ENCODE data around the gene KIAA0232.

Gene KIAA0232

DNA sequence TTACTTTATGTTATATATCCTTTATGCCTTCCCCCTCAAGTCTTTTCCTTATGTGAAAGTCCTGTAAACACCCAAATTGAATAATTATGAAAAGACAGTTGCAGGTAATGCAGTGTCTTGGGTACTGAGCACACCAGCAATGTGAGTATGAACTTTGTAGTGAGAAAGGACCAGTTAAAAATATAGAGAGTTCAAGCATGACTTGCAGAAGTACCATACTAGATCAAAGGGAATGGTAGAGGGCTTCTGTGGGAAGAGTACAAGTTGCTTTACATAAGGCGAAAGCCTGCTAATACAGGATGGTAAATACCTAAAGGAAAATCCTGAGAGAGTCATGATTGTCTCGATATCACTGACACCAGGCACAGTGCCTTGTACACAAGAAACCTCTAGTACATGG lies 25.7 kb downstream of the KIAA0232 start:
- TF ChIP-seq, protein P1, sequence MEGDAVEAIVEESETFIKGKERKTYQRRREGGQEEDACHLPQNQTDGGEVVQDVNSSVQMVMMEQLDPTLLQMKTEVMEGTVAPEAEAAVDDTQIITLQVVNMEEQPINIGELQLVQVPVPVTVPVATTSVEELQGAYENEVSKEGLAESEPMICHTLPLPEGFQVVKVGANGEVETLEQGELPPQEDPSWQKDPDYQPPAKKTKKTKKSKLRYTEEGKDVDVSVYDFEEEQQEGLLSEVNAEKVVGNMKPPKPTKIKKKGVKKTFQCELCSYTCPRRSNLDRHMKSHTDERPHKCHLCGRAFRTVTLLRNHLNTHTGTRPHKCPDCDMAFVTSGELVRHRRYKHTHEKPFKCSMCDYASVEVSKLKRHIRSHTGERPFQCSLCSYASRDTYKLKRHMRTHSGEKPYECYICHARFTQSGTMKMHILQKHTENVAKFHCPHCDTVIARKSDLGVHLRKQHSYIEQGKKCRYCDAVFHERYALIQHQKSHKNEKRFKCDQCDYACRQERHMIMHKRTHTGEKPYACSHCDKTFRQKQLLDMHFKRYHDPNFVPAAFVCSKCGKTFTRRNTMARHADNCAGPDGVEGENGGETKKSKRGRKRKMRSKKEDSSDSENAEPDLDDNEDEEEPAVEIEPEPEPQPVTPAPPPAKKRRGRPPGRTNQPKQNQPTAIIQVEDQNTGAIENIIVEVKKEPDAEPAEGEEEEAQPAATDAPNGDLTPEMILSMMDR (IDR thresholded peaks at IDR 0.05), result no peak
- Histone ChIP-seq H3K9me3 (no peaks in the 10 kb centered on the region), H3K27ac (no peak overlapping the region)

DNA sequence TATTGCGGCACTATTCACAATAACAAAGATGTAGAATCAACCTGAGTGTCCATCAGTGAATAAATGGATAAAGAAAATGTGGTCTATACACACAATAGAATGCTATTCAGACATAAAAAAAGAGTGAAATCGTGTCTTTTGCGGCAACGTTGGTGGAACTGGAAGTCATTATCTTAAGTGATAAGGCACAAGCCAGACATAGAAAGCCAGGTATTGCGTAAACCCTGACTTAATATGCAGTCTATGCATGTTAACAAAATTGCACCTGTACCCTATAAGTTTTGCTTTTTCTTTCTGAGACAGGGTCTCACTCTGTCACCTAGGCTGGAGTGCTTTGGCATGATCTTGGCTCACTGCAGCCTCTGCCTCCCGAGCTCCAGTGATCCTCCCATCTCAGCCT lies 28.6 kb downstream of the KIAA0232 start:
- no peak for DNase-seq
- H3K27me3 ChIP-seq, result no peaks in the 10 kb centered on the region
- TF ChIP-seq, protein P1 (IDR thresholded peaks at IDR 0.05), result no peak
- H3K4me3 ChIP-seq, result no peak overlapping the region
- H3K36me3 ChIP-seq, result no peaks in the 10 kb centered on the region
- H3K4me1 ChIP-seq, result peaks cover 0 to 51% (median 16%) of the 10 kb centered on the region in 4 donors
- no peak overlapping the region for H3K27ac ChIP-seq
- intact Hi-C loops (cut with DNase I; ENCODE audit: low total_unique reads), result no loop called here
- H3K9me3 ChIP-seq, result no peaks in the 10 kb centered on the region

More for the DNA sequence above, 25.7 kb downstream of the KIAA0232 start:
- Histone ChIP-seq H3K4me1 (peaks cover 0 to 55% (median 14%) of the 10 kb centered on the region in 4 donors), H3K4me3 (no peak overlapping the region), H3K36me3 (no peaks in the 10 kb centered on the region), H3K27me3 (no peaks in the 10 kb centered on the region)
- no peak for DNase-seq
- intact Hi-C loops (cut with DNase I; ENCODE audit: low total_unique reads), result no loop called here

DNA sequence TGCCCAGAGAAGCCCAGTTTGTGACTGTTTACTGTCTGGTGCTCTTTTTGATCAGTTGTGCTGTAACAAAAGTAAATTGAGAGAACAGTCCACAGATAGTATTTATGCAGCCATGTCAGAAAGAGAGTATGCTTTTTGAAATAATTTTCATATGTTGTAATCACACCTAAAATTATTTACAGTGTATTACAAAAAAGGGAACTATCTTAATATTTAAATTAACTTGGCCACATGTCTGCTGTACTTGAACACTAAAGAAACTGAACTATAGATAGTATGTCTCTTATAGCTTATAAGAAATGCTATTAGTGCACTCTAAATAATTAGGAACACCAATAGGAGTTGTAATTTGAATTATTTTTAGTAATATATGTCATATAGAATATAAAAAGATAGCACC lies 30.2 kb downstream of the KIAA0232 start:
- no peak overlapping the region for H3K27ac ChIP-seq
- H3K27me3 ChIP-seq, result no peaks in the 10 kb centered on the region
- no peaks in the 10 kb centered on the region for H3K36me3 ChIP-seq
- TF ChIP-seq, protein P1 (IDR thresholded peaks at IDR 0.05), result no peak
- no peak for DNase-seq
- H3K9me3 ChIP-seq, result no peaks in the 10 kb centered on the region
- H3K4me3 ChIP-seq, result no peak overlapping the region
- intact Hi-C loops (cut with DNase I; ENCODE audit: low total_unique reads), result no loop called here
- H3K4me1 ChIP-seq, result peaks cover 0 to 41% (median 11%) of the 10 kb centered on the region in 4 donors

DNA sequence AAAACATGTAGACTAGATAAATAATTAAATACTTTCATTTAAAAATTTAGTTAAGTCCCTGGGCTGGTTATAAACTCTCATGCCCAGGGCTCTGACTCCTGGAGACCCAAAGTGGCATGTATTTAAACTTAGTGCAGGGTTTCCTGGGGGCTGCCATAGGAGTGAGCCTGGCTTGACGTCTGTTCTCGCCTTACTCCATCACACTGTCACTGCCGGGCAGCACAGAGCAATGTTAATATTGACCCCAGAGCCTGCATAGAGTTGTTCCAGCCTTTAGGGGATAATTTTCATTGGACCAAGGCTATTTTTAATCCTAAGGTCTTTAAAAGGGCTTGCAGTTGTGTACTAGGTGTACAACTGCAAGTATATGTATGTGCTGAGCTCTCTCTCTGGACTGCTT lies 31.2 kb downstream of the KIAA0232 start:
- no peak overlapping the region for H3K4me3 ChIP-seq
- peaks cover 0 to 1% (median 0%) of the 10 kb centered on the region in 3 donors for H3K9me3 ChIP-seq
- intact Hi-C loops (cut with DNase I; ENCODE audit: low total_unique reads), result no loop called here
- no peak overlapping the region for H3K27ac ChIP-seq
- H3K36me3 ChIP-seq, result no peaks in the 10 kb centered on the region
- no peaks in the 10 kb centered on the region for H3K27me3 ChIP-seq
- no peak for DNase-seq
- TF ChIP-seq, protein P1 (IDR thresholded peaks at IDR 0.05), result no peak
- H3K4me1 ChIP-seq, result peaks cover 0 to 31% (median 7%) of the 10 kb centered on the region in 4 donors

DNA sequence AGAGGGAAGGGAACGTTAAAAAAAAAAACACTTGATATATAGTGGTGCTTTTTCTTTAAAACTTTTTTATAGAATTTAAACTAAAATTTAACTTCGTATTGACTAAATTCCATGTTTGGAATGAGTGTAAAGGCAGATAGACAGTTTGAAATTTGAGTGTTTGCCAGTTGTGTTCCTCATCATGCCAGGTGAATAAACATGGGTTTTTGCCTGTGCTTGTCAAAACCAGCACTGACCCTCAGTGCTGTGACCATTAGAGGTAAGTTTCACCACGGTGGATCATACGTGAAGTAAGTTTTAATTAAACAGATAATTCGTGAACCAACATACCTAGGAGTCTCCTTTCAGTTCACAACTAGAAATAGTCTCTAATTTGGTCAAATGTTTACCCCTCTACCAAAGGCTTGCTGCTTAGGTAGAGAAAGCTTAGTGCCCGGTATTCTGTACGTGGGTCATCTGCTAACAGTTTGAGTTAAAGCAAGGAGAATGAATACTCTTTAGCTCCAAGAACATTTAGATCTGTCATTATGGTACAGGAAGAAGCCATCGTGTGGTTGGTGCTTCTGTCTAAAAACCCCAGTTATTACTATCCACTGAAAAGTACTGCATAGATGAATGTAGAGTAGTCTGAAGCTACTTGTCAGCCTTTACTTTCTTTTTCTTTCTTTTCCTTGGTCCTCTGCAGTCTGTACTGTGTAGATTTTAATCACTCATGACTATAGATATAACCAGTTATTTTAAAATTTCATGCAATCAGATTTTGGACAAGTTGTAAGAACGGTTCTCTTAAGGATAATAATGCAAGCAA lies 32.7 kb downstream of the KIAA0232 start:
- intact Hi-C loops (cut with DNase I; ENCODE audit: low total_unique reads), result no loop called here
- TF ChIP-seq, protein P1 (IDR thresholded peaks at IDR 0.05), result no peak
- H3K4me1 ChIP-seq, result peaks cover 0 to 21% (median 3%) of the 10 kb centered on the region in 4 donors
- no peaks in the 10 kb centered on the region for H3K36me3 ChIP-seq
- H3K27ac ChIP-seq, result no peak overlapping the region
- no peaks in the 10 kb centered on the region for H3K27me3 ChIP-seq
- DNase-seq, result no peak
- peaks cover 0 to 4% (median 0%) of the 10 kb centered on the region in 3 donors for H3K9me3 ChIP-seq
- no peak overlapping the region for H3K4me3 ChIP-seq

All from tibial artery (tissue), 4 donors.